ENCODE results near the gene AFF3.
A peak's percentile ranks its signal among the peaks of the same experiment; 100 is the strongest.
"Not testable (repeated sequence)": the region's sequence is repeated elsewhere in the genome, so short reads cannot be mapped to it uniquely, and the experiment has no call there.

Gene AFF3

DNA sequence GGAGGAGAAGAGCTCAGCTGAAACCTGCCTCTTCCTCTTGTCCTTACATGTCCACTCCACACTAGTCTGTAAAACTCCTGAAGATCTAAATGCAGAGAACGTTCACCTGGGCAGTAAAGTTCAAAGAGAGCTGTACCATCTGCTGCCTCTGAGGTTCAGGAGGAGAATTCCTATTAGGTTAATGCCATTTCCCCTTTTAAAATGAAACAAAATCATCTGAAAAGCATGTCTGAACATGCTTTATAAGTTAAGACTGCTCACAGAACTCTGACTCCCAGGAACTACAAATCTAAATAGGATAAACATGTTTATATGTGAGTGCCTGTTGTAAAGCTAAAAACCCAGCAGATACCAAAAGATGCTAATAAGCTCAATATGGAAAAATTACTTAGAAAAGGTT is 164.4 kb downstream of the AFF3 start:
- no peak for DNase-seq (ENCODE audit: low spot score)
- no peak for FAIRE-seq

DNA sequence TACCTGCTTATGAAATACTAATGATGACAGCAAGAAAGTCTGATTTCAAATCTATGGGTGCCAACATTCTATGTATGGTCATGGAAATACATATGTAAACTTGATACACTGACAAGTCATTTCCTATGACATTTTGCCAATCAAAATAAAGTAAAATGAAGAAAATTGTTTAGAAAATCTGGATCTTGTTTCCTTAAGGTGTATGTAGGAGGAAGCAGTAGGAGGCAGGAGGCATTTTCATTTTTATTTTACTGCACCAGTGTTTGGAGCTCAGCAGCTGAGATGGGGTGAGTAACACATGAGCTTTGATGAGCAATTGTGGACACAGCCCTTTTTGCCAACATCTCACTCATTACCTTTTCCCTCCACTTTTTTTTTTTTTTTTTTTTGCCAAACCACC is 167.0 kb downstream of the AFF3 start:
- DNase-seq (ENCODE audit: low spot score) (peak; percentile 77), FAIRE-seq (no peak)

DNA sequence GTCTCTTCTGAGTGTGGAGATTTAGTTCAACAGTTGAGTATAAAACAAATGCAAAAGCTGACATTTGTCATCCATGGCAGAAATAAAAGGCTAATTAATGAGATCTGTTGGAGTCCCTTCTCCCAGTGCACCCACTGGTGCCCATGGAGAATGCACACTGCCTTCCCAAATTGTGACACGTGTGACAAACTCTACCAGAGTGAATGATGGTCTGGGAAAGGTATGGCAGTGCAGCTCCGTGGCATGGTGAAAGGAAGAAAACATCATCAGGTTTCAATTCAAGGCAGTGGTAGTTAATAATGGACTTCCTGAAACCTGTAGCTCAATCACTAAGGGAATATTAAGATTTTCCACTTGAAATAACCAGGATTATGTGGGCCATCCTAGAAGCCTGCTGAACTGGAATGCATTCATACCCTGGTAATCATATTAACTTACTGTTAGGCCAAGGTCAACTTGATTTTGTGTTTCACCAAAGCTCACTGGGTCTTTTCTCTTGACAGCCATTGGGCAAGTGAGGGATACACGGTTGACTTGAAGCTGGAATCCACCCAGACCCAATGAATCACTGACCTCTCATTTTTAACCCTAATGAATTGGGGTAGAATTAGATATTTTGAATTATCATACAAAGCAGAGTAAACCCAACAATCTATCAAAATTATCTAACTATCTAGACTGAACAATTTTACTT is 167.6 kb downstream of the AFF3 start:
- FAIRE-seq: peak; percentile 99
- peak; percentile 91 for DNase-seq (ENCODE audit: low spot score)

DNA sequence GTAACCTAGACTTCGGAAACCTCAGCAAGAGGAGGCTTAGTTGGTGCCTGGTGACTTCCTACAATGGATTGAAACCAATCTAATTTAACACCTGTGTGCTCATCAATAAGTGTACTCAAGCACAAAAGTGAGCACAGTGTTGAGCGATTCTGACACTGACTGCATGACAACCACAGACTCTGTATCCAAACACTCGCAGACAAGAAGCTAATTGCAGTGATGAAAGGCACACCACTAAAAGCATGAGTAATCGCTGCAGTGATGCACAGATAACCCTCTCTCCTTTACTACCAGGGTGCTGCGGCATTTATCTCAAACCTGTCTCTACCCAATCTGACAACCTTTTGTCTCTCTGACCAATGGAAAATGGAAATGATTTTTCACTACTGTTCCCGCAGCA is 168.1 kb downstream of the AFF3 start:
- DNase-seq (ENCODE audit: low spot score): peak; percentile 94
- no peak for FAIRE-seq

DNA sequence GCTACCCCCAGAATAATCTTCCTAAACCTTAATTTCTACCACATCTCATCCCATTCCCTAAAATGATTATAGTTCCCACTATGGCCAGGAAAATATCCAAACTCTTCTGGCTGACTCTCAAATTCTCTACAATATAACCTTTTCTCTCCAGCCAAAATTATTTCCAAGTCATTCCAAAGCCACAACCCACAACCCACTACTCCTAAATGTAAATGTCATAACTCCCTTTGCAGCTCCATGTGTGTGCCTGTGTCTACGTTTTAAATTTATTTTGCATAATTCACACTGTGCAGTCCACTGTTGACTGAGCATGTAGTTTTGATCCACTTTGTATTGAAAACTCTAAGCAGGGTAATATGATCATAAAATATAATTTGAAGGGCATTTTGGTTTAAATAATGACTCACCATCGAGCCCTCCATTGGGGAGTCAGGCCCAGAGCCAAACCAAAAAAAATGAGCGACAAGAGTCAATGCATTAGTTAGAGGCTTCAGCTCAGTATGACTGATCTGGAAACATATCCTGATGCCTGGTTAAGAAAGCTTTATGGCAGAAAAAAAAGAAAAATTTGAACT is 171.0 kb downstream of the AFF3 start:
- DNase-seq (ENCODE audit: low spot score) (no peak), FAIRE-seq (peak; percentile 63)

DNA sequence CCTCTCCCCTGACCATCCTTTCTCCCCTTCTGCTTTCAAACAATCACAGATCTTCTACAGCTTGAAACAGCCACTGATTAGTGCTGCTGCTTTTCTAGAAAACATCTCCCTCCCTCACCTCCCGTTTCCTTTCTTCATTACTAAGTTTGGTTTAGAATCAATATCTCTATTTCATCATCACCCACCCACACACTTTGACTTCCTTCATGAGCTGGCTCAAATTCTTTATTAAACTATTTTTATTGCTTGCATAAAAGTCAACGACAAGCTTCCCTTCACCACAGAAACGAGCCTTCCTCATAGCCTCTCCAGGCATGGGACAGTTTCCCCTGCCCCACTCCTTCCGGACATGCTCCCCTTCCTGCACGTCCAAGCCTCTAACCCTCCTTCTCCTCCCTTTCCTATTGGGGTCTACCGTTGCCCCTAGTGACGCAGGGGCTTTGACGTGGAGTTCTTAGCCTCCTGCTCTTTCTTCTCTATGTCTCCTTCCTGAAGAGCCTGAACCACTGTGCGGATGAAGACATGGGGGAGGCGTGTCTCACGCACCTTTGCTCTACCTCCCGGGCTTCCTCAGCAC is 172.0 kb downstream of the AFF3 start:
- no peak for FAIRE-seq

DNA sequence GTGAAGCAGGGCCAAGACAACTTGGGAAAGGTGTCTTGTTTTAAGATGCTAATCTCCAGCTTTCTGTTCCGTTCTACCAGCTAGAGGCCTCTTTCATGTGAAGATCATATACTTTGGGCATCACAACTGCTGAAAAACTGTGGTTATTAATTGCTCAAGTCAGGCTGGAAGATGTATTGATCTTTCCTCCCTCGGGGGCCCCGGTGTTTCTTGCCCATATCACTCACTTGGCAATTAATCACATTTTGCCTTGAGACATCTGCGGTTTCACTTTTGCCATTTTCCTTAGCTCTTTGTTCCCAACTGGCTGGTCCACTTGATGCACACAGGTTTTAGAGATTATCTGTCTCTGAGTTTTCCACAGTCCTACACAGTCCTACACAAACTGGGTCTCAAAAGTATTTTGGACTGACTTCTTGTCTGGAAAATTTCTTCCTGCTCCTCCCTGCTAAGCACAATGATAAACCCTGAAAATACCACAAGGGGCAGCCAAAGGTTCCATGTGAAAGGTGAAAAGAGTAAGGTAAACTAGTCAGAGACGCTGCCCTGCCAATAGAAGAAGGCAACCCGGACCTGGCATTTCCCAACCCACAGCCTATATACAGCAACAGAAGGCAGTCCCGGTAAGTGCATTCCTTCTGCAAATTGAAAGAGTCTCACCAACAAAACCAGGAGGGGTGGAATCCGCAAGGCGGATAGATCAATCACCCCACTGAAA is 181.0 kb downstream of the AFF3 start:
- FAIRE-seq: no peak

More for the DNA sequence above, 172.0 kb downstream of the AFF3 start:
- no peak for DNase-seq (ENCODE audit: low spot score)

DNA sequence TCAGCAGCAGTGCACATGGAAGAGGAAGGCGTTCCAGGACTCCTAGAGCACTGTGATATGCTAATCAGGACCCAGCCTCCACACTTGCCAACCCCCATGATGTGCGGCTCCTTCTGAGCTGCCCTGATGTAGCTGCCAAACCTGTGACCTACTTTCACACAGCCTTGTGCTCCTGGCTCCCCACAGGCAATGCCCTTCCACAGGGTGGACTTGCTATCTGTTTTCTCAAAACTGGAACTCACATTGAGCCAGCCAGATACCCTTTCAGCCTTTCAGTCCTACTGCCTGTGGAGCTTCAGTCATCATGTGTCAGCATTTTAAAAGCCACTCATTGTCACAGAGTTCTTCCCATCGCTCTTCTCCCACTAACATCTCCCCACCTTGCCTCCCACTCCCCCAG is 181.6 kb downstream of the AFF3 start:
- DNase-seq (ENCODE audit: low spot score) (no peak), FAIRE-seq (no peak)

More for the DNA sequence above, 181.0 kb downstream of the AFF3 start:
- no peak for DNase-seq (ENCODE audit: low spot score)

DNA sequence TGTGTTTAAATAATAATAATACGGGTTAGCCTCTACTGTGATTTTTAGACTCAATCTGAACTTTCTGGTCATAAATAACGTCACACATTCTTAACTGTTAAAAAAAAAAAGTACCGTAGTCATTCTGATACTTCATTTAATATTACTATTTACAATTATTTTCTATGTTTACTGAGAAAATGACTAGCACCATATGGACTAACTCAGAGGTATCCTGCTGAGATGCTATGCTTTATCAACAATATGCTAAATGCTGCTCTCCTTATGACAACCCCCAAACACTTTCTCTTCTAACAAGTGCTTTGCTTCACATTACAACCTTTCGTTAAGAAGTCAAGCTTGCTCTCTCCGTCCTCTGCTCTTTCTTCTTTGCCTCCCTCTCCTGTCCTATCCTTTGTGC is 182.1 kb downstream of the AFF3 start:
- no peak for FAIRE-seq
- no peak for DNase-seq (ENCODE audit: low spot score)

DNA sequence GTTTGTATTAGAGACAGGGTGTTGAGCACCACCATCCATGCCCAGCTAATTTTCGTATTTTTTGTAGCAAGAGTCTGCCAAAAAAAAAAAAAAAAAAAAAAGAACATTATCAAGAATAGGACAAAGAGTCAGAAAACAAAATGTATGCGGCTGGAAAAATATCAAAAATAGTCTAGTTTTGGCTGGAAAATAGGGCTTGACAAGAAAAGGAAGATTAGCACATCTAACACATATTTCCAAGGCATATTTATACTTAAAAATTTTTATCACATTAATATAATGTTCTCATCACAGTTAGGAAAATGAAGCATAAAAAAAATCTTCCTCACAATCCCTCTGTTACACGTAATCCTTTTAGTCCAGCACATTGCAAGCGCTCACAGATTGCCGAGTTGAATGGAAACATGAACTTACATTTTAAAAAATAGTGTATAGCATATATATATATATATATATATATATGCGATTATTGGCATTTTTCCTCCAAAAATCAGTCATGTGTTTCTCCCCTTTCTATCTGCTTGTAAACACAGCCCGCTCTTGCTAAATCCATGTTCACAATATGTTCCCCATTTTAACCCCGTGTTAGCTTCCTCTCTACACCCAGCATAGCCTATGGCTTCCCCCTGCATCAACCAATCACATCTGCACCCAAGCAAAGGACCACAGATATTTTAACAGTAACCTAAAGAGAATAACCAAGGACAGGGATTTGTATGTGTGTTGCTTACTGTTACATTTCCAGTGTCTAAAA is 183.0 kb downstream of the AFF3 start:
- no peak for DNase-seq (ENCODE audit: low spot score)
- FAIRE-seq: no peak

DNA sequence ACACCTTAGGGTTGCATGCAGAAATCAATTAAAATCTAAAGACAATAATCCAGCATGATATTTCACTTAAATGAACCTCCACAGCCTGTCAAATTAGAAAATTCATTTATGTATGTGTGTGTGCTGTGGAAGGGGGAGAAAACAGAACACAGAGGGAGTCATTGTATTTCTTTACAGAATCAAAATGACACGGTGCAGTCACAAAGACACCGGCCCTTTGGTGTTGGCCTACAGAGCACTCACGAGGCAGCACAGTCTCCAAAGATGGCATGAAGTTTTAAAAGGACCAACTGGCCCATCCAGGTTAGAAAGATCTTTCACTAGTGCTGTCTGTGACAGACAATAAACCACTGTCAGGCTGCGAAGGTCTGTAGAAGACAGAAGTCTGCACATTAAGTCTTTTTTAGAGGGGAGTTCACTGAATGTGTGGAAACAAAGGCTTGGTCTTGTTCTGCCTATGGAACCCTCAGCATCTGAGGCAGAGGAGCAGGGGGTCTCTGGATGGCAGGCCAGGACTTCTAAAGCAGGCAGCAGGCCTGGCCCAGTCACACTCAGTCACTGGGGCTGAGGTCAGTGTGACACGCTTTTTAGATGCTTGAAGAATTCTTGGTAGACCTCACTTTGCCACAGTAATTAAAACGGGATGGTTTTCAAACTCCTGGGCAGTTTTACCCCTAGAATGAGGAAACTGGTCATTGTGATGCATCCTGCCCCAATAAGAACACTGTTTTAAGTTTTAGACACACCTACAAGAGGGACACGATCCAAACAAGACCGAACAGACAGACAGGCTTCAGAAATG is 184.9 kb downstream of the AFF3 start:
- FAIRE-seq: no peak
- peak; percentile 31 for DNase-seq (ENCODE audit: low spot score)

DNA sequence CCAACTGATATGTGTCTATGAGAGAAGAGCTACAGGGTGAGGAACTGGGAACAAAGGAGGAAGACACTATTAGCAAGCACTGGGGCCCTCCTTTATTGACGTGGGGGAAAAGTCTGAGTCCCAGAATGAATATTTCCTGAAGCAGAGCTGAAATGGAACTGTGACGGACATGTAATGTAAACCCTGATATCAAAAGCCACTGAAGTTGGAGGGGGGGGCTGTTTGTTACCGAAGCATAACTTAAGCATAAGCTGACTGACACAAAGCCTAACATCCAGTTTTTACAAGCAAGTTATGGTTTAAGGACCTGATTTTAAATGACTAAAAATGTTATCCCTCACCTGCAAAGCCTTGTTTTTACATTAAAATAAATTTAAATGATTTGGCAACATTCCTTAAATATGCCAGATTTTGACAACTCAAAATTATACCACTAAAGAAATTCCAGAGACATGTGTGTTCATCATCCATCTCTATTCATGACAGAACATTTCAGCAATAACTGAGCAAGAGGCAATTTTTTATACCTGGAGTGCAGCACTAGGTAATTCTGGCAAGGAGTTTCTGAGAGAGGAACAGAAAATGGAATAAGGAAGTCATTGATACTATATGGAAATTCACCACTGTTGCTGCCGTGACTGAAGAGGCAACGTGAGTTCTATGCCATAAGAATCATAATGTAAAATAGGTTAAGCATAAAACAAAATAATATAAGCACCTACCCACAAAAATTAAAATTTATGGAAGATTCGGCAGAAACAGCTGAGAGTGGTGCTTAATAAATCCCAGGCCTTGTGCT is 186.0 kb downstream of the AFF3 start:
- DNase-seq (ENCODE audit: low spot score) (no peak), FAIRE-seq (no peak)

DNA sequence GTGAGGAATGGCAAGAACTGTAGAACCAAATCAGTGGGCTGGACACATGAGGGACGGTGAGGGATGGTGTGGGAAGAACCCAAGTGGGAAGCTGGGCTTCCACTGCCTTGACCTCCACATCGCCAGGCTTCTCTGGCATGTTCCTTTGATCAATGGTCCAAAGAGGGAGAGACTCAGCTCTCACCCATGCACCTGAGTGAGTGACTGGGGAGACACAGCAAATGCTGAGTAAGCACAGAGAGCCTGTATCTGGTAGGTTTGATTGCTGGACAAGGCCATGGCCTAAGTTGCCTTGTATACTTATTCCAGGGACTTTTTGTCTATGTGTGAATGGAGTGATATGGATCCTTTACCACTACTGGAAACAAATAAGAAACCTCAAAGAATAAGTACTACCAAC is 188.6 kb downstream of the AFF3 start:
- DNase-seq (ENCODE audit: low spot score) (no peak), FAIRE-seq (no peak)

DNA sequence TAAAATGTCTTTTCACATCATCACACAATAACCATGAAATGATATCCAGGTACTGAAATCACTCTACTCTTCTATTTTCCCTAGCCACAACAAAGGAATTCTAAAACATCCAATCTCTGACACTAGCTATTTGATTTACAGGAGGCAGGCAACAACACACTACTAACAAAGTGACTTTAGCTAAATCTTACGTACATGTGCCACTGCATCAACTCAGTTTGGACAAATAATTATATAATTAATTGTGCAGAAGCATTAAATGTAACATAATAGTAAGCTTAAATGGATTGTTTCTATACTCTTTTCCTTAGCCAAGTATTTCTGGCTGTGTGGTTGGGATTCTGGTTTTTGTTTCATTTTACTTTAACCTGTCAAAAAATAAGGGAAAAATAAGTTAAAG is 192.4 kb downstream of the AFF3 start:
- no peak for FAIRE-seq

DNA sequence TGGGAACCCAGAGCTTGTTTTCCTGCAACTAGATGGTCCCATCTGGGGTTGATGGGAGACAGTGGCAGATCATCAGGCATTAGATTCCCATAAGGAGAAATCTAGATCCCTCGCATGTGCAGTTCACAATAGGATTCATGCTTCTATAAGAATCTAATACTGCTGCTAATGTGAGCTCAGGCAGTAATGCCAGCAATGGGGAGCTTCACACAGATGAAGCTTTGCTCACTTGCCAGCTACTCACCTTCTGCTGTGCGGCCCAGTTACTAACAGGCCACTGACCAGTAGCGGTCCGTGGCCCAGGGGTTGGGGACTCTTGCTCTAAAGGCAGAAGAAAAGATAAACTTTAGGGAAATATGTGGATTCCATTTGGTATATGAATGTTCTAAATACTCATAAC is 192.9 kb downstream of the AFF3 start:
- DNase-seq (ENCODE audit: low spot score) (no peak), FAIRE-seq (no peak)

More for the DNA sequence above, 192.4 kb downstream of the AFF3 start:
- no peak for DNase-seq (ENCODE audit: low spot score)

DNA sequence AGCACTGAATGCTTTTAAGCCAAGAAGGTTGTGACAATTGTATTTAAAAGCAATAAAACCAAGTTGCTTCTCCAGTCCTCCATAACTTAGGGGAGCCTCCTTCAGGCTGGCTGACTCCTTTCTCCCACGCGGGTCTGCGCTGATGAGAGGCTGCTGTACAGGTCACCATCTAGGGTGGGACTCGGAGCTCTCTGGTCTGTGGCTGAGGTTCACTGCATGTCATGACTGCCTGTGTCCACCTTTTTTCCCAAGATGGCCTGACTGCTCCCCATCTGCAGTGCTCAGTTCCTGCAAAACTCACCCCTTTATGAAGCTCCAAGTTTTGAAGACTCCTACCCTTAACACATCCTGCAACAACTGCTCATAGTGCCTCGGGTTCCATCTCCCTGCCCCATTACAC is 194.4 kb downstream of the AFF3 start:
- no peak for DNase-seq (ENCODE audit: low spot score)
- no peak for FAIRE-seq

DNA sequence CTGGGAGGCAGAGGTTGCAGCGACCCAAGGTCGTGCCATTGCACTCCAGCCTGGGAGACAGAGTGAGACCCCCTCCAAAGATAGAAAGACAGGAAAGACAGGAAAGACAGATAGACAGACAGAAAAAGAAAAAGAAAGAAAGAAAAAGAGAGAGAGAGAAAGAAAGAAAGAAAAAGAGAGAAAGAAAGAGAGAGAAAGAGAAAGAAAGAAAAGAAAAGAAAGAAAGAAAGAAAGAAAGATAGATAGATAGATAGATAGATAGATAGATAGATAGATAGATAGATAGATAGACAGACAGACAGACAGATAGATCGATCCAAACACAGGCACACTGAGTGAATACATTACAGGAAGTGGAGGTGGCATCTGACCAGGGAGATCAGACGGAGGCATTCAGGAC is 195.0 kb downstream of the AFF3 start:
- not testable (repeated sequence) for FAIRE-seq; DNase-seq (ENCODE audit: low spot score)

DNA sequence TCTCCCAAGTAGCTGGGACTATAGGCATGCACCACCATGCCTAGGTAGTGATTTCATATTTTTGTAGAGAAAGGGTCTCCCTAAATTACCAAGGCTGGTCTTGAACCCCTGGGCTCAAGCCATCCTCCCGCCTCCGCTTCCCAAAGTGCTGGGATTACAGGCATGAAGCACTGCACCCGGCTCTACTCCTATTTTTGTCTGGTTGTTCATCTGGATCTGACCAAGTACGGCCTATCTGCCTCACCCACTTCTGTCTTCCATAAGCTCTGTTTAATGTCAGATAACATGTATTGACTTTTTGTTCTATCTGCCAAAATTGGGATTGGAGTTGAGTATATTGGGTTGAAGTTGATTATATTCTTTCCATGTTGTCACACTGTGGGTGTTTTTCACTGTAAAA is 198.4 kb downstream of the AFF3 start:
- FAIRE-seq (no peak), DNase-seq (ENCODE audit: low spot score) (no peak)

DNA sequence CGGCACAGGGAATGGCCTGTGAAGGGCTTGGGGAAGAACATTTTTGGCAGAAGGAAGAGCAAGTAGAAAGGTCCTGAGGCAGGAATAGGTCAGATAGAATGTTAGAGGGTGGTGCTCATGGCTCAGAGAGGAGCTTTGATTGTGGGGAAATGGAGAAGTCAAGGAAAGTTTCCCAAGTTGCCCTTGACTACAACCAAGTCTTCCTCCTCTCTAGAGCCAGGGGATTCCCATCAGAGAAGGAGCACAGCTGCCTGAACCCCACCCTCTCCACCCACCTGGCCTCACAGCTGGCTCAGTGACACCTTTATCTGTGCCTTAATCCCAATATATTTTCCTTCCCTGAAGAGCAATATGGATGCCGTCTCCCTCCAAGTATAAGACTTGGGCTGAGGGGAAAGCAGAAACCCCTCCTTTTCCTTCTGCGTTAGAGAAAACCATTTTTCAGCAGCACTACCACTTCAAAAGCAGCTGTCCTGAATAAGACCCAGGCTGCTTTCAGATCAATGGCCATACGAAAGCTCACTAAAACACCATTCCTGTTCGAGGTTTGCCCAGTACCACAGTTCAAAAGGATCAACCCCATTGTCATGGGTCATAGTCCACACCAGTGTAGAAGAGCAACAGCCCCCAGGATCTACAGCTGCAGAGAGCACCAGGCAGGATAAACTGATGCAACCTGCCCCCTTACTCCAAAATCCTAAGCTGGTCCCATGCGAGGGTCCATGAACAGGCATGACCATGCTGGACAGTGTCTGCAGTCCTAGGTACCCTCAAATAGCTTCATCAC is 199.6 kb downstream of the AFF3 start:
- no peak for FAIRE-seq

More for the DNA sequence above, 199.6 kb downstream of the AFF3 start:
- DNase-seq (ENCODE audit: low spot score): no peak
